ENCODE measurements around the gene RGS8.
"Not testable (repeated sequence)": the region's sequence is repeated elsewhere in the genome, so short reads cannot be mapped to it uniquely, and the experiment has no call there.

Gene RGS8

DNA sequence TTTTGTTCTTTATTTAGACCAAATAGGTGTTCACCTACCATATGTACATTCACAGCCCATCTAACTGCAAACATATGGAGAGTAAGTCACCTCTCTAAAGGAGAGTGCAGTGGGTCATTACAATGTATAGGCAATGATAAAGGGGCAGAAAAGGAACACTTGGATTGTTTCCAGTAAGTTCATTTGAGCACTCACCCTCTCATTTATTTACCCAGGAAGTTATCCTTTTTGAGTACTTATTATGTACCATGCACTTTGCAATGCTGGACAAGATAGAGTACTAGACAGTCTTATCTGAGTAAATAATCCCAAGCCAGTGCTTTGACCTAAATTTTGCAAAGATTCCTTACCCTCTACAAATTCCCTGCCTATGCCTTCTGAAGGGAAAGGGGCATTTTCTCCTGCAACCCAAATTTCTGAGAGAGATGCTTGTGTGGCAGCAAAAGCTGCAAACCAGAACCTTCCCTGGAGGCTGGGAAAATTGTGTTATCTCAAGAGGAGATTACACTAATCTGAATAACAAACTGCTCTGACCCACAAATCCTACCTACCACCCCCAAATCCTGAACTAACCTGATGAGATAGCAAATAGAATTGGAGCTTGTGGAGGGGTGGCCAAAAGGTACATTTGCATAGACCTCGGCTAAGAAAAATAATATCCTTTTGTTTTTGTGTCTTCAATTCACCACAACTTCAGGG, 18.6 kb upstream of the RGS8 start:
- no CpG with 5 or more reads among the region's 1 CpG for WGBS (ENCODE audit: insufficient coverage, insufficient read length)
- DNase-seq (ENCODE audit: low read depth, low spot score) = no peak
- no peaks in the 10 kb centered on the region for H3K9me3 ChIP-seq (ENCODE audit: control insufficient read depth, insufficient read depth, low read length)
- no peaks in the 10 kb centered on the region for H3K36me3 ChIP-seq (ENCODE audit: control insufficient read depth, insufficient read depth, low read length)
- no peaks in the 10 kb centered on the region for H3K27me3 ChIP-seq (ENCODE audit: control insufficient read depth, insufficient read depth, low read length)
- H3K27ac ChIP-seq (ENCODE audit: low read length) = no peak overlapping the region
- no peak overlapping the region for H3K4me3 ChIP-seq (ENCODE audit: low read length)
- H3K4me1 ChIP-seq (ENCODE audit: control insufficient read depth, insufficient read depth, low read length) = peaks cover 7% of the 10 kb centered on the region; the same call in 1 of the 2 replicates

- Histone ChIP-seq H3K4me1 (ENCODE audit: control insufficient read depth, insufficient read depth, low read length) (peaks cover 7% of the 10 kb centered on the region; the same call in 1 of the 2 replicates), H3K27ac (ENCODE audit: low read length) (no peak overlapping the region), H3K4me3 (ENCODE audit: low read length) (no peak overlapping the region), H3K9me3 (ENCODE audit: control insufficient read depth, insufficient read depth, low read length) (no peaks in the 10 kb centered on the region), H3K27me3 (ENCODE audit: control insufficient read depth, insufficient read depth, low read length) (no peaks in the 10 kb centered on the region), H3K36me3 (ENCODE audit: control insufficient read depth, insufficient read depth, low read length) (no peaks in the 10 kb centered on the region)
- no CpG with 5 or more reads among the region's 9 CpGs for WGBS (ENCODE audit: insufficient coverage, insufficient read length)
- no peak for DNase-seq (ENCODE audit: low read depth, low spot score)
Measured at GRCh38 chr1:182700351-182700709, 15.9 kb upstream of the RGS8 start.

- Histone ChIP-seq H3K9me3 (ENCODE audit: control insufficient read depth, insufficient read depth, low read length) (no peaks in the 10 kb centered on the region), H3K27ac (ENCODE audit: low read length) (no peak overlapping the region), H3K27me3 (ENCODE audit: control insufficient read depth, insufficient read depth, low read length) (no peaks in the 10 kb centered on the region), H3K36me3 (ENCODE audit: control insufficient read depth, insufficient read depth, low read length) (no peaks in the 10 kb centered on the region), H3K4me3 (ENCODE audit: low read length) (no peak overlapping the region), H3K4me1 (ENCODE audit: control insufficient read depth, insufficient read depth, low read length) (peaks cover 7% of the 10 kb centered on the region; the same call in 1 of the 2 replicates)
- no CpG with 5 or more reads among the region's 27 CpGs for WGBS (ENCODE audit: insufficient coverage, insufficient read length)
- DNase-seq (ENCODE audit: low read depth, low spot score) = peak; percentile 52
Measured at GRCh38 chr1:182699393-182700350, 15.3 kb upstream of the RGS8 start.

DNA sequence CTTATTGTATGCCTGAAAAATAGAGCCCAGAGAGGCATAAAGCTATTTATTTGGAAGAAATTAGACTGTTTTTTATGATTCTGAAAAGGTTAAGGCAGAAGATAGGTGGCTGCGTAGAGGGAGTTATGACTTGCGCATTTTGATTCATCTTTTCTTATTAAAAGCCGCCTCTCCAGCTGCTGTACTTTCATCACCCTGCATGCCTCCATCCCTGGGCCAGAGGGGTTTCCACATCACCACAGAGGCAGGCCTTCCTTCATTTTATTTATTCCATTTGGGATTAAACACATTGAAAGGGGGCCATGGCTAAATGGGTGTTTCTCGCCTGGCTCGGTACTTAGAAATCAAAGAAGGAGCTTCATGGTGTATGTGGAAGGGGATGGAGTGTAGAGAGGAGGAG, 14.6 kb upstream of the RGS8 start:
- Histone ChIP-seq H3K27ac (ENCODE audit: low read length) (no peak overlapping the region), H3K36me3 (ENCODE audit: control insufficient read depth, insufficient read depth, low read length) (no peaks in the 10 kb centered on the region), H3K9me3 (ENCODE audit: control insufficient read depth, insufficient read depth, low read length) (no peaks in the 10 kb centered on the region), H3K4me1 (ENCODE audit: control insufficient read depth, insufficient read depth, low read length) (peaks cover 7% of the 10 kb centered on the region; the same call in 1 of the 2 replicates), H3K4me3 (ENCODE audit: low read length) (no peak overlapping the region), H3K27me3 (ENCODE audit: control insufficient read depth, insufficient read depth, low read length) (no peaks in the 10 kb centered on the region)
- no peak for DNase-seq (ENCODE audit: low read depth, low spot score)
- WGBS (ENCODE audit: insufficient coverage, insufficient read length) = no CpG with 5 or more reads among the region's 5 CpGs

DNA sequence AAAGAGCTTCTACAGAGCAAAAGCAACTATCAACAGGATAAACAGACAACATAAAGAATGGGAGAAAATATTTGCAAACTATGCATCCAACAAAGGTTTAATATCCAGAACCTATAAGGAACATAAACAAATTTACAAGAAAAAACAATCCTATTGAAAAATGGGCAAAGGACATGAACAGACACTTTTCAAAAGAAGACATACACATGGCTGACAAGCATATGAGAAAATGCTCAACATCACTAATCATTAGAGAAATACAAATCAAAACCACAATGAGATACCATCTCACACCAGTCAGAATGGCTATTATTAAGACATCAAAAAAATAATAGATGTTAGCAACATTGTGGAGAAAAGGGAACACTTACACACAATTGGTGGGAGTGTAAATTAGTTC, 8.8 kb upstream of the RGS8 start:
- not testable (repeated sequence) for H3K9me3 ChIP-seq (ENCODE audit: control insufficient read depth, insufficient read depth, low read length); H3K36me3 ChIP-seq (ENCODE audit: control insufficient read depth, insufficient read depth, low read length); DNase-seq (ENCODE audit: low read depth, low spot score); H3K4me1 ChIP-seq (ENCODE audit: control insufficient read depth, insufficient read depth, low read length); H3K27ac ChIP-seq (ENCODE audit: low read length); H3K4me3 ChIP-seq (ENCODE audit: low read length); H3K27me3 ChIP-seq (ENCODE audit: control insufficient read depth, insufficient read depth, low read length)

- H3K27me3 ChIP-seq (ENCODE audit: control insufficient read depth, insufficient read depth, low read length) = no peaks in the 10 kb centered on the region
Measured at GRCh38 chr1:182690886-182691443, 6.6 kb upstream of the RGS8 start.

DNA sequence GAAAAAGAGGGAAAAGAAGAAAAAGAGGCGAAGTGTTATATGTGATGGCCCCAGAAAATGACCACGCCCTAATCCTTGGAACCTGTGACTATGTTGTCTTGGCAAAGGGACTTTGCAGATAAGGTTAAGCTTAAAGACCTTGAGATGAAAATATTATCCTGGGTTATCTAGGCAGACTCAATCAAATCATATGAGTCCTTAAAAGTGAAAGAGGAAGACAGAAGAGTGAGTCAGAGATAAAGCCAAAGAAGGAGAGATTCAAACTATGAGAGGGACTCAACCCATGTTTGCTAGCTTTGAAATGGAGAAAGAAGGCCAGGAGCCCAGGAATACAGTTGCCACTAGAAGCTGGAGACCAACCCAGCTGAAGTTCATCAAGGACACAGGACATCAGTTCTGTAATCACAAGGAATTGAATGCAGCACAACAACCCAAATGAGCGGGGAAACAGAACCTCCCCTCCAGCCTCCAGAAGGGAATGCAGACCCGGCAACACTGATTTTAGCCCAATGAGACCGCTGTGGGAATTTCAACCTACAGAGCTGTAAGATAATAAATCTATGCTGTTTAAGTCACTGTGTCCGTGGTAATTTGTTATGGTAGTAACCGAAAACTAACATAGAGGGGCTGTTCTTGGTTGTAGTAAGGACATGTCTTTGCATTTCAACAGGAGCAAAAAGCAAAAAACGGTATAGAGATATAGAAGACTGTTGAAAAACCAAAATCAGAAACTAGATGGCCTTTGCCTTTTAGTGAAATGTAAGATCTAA, 4.2 kb upstream of the RGS8 start:
- H3K9me3 ChIP-seq (ENCODE audit: control insufficient read depth, insufficient read depth, low read length) = no peaks in the 10 kb centered on the region
- H3K4me1 ChIP-seq (ENCODE audit: control insufficient read depth, insufficient read depth, low read length) = peaks cover 4% of the 10 kb centered on the region
- 100% methylated on average over 1 of the region's 8 CpGs for WGBS (ENCODE audit: insufficient coverage, insufficient read length)
- H3K27ac ChIP-seq (ENCODE audit: low read length) = no peak overlapping the region
- no peak overlapping the region for H3K4me3 ChIP-seq (ENCODE audit: low read length)
- no peaks in the 10 kb centered on the region for H3K36me3 ChIP-seq (ENCODE audit: control insufficient read depth, insufficient read depth, low read length)
- H3K27me3 ChIP-seq (ENCODE audit: control insufficient read depth, insufficient read depth, low read length) = no peaks in the 10 kb centered on the region
- DNase-seq (ENCODE audit: low read depth, low spot score) = no peak

More at GRCh38 chr1:182690886-182691443, 6.6 kb upstream of the RGS8 start:
- no CpG with 5 or more reads among the region's 1 CpG for WGBS (ENCODE audit: insufficient coverage, insufficient read length)
- Histone ChIP-seq H3K9me3 (ENCODE audit: control insufficient read depth, insufficient read depth, low read length) (no peaks in the 10 kb centered on the region), H3K4me3 (ENCODE audit: low read length) (no peak overlapping the region), H3K36me3 (ENCODE audit: control insufficient read depth, insufficient read depth, low read length) (no peaks in the 10 kb centered on the region), H3K4me1 (ENCODE audit: control insufficient read depth, insufficient read depth, low read length) (no peaks in the 10 kb centered on the region), H3K27ac (ENCODE audit: low read length) (no peak overlapping the region)
- no peak for DNase-seq (ENCODE audit: low read depth, low spot score)

DNA sequence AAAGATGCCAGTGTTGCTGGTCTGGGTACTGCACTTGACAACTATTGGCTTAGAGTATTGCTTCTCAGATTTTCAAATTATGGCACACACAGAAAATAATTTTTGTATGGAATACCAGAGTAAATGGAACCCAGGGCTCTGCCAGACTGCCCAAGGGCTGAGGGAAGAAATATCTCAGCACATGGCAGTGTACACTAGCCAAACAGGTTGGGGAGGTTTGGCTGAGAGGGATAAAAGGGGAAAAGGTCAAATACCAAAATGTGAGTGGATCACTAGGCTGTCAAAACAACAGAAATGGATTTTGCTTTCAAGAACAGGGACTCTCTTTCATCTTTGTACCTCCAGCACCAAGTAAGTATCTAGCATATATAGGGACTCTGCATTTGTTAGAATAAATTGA, 3.0 kb upstream of the RGS8 start:
- H3K4me1 ChIP-seq (ENCODE audit: control insufficient read depth, insufficient read depth, low read length) = peaks cover 4% of the 10 kb centered on the region
- no peak for DNase-seq (ENCODE audit: low read depth, low spot score)
- no peaks in the 10 kb centered on the region for H3K36me3 ChIP-seq (ENCODE audit: control insufficient read depth, insufficient read depth, low read length)

DNA sequence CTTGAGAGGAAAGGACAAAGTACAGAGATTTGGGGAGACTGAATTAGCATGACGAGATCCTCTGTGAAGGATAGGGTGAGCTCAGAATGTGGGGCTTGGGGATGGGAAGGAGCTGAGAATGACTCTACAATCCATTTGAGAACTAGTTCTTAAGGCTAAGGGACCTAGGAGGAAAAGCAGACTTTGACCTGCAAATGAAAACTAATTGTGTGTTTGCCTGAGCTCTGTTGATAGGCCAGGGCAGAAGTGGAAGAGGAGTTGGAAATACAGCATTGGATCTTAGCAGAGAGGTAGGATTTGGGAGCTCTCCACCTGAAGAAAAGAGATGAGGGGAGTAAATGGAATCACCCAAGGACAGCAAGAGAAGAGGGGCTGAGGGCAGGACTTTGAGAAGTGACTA, 2.1 kb upstream of the RGS8 start:
- no peak overlapping the region for H3K27ac ChIP-seq (ENCODE audit: low read length)
- H3K27me3 ChIP-seq (ENCODE audit: control insufficient read depth, insufficient read depth, low read length) = no peaks in the 10 kb centered on the region
- H3K4me1 ChIP-seq (ENCODE audit: control insufficient read depth, insufficient read depth, low read length) = peaks cover 4% of the 10 kb centered on the region
- DNase-seq (ENCODE audit: low read depth, low spot score) = no peak
- H3K9me3 ChIP-seq (ENCODE audit: control insufficient read depth, insufficient read depth, low read length) = no peaks in the 10 kb centered on the region
- no peaks in the 10 kb centered on the region for H3K36me3 ChIP-seq (ENCODE audit: control insufficient read depth, insufficient read depth, low read length)
- H3K4me3 ChIP-seq (ENCODE audit: low read length) = no peak overlapping the region
- no CpG with 5 or more reads among the region's 1 CpG for WGBS (ENCODE audit: insufficient coverage, insufficient read length)

More for the DNA sequence above, 3.0 kb upstream of the RGS8 start:
- Histone ChIP-seq H3K9me3 (ENCODE audit: control insufficient read depth, insufficient read depth, low read length) (no peaks in the 10 kb centered on the region), H3K27ac (ENCODE audit: low read length) (no peak overlapping the region), H3K27me3 (ENCODE audit: control insufficient read depth, insufficient read depth, low read length) (no peaks in the 10 kb centered on the region), H3K4me3 (ENCODE audit: low read length) (no peak overlapping the region)

DNA sequence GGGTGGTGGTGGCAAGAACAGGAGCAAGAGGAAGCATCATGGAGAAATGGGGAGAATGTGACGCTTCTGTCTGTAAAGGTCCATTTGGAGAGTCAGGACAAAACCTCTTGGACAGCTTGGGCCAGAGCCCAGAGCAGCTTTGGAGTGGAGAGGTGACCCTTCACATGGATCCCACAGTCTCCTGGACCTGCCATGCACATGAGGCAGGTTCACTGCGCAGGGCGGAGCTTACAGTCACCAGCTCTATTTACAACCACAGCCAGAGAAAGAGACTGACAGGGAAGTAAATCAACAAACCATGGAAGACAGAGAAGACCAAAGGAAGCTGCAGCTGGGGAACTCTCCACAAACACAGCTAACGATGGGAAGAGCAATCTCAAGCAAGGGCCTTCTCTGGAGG, 828 bp upstream of the RGS8 start:
- DNase-seq (ENCODE audit: low read depth, low spot score) = no peak
- Histone ChIP-seq H3K4me3 (ENCODE audit: low read length) (no peak overlapping the region), H3K9me3 (ENCODE audit: control insufficient read depth, insufficient read depth, low read length) (no peaks in the 10 kb centered on the region), H3K4me1 (ENCODE audit: control insufficient read depth, insufficient read depth, low read length) (peaks cover 4% of the 10 kb centered on the region), H3K27ac (ENCODE audit: low read length) (no peak overlapping the region), H3K27me3 (ENCODE audit: control insufficient read depth, insufficient read depth, low read length) (no peaks in the 10 kb centered on the region), H3K36me3 (ENCODE audit: control insufficient read depth, insufficient read depth, low read length) (no peaks in the 10 kb centered on the region)
- whole genome bisulfite sequencing (ENCODE audit: insufficient coverage, insufficient read length) = no CpG with 5 or more reads among the region's 4 CpGs
